Measurements from ENCODE around the gene FILIP1.

The FILIP1 gene

DNA sequence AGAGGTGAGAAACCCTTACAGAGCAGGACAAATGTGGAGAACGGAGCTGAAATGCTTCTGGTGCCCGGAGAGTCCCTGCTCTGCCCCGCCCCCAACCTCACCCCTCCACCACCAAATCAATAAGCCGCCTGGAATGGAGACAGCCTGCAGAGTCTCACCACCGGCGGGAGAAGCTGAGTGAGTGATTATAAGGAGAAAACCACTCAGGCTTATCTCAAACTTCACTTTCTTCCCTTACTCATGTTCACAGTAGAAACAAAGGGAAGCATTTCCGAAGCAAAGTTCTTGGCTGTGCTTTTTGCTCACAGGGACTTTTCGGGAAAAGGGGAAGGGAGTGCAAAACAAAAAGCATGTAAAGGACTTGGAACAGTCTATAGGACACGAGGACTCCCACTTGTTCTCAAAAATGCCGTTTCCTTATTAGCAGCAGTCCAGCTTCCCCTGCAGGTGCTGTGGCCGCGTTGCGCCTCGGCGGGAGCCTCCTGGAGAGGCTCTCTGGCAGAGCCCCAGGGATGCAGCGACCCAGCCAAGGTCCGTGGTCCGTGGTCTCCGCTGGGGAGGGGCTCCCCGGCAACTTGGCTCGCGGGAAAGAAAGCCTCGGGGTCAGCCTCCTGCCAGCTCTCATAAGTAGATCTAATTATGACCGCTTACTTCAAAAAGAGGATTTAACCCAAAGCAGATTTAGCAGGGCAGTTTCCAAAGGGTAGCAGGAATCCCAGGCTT lies 144.2 kb downstream of the FILIP1 start:
- DNase-seq (ENCODE audit: low read depth) = no peak
- no peak overlapping the region for H3K4me3 ChIP-seq (ENCODE audit: low read depth, low read length)
- TF ChIP-seq, protein P1, sequence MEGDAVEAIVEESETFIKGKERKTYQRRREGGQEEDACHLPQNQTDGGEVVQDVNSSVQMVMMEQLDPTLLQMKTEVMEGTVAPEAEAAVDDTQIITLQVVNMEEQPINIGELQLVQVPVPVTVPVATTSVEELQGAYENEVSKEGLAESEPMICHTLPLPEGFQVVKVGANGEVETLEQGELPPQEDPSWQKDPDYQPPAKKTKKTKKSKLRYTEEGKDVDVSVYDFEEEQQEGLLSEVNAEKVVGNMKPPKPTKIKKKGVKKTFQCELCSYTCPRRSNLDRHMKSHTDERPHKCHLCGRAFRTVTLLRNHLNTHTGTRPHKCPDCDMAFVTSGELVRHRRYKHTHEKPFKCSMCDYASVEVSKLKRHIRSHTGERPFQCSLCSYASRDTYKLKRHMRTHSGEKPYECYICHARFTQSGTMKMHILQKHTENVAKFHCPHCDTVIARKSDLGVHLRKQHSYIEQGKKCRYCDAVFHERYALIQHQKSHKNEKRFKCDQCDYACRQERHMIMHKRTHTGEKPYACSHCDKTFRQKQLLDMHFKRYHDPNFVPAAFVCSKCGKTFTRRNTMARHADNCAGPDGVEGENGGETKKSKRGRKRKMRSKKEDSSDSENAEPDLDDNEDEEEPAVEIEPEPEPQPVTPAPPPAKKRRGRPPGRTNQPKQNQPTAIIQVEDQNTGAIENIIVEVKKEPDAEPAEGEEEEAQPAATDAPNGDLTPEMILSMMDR (IDR thresholded peaks at IDR 0.05; ENCODE audit: control insufficient read depth, extremely low read depth, insufficient read depth) = no peak

DNA sequence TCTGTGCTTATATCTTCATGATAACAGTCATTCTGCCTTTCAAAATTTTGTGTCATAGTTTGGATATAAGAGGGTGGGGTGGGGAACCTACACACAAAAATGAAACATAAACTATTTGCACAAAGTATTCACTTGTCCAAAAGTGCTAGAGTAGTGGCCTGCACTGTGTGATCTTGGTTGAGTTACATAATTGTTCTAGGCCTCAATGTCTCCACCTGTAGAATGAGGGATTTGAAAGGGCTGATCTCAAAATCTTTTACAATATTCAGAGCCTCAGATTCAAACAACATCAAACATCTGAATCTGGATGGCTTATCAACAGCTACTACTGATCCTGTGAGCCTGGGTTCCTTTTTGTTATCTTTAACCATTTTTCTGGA lies 144.7 kb downstream of the FILIP1 start:
- no peak for DNase-seq (ENCODE audit: low read depth)
- no peak overlapping the region for H3K4me3 ChIP-seq (ENCODE audit: low read depth, low read length)
- TF ChIP-seq, protein P1 (IDR thresholded peaks at IDR 0.05; ENCODE audit: control insufficient read depth, extremely low read depth, insufficient read depth) = no peak

DNA sequence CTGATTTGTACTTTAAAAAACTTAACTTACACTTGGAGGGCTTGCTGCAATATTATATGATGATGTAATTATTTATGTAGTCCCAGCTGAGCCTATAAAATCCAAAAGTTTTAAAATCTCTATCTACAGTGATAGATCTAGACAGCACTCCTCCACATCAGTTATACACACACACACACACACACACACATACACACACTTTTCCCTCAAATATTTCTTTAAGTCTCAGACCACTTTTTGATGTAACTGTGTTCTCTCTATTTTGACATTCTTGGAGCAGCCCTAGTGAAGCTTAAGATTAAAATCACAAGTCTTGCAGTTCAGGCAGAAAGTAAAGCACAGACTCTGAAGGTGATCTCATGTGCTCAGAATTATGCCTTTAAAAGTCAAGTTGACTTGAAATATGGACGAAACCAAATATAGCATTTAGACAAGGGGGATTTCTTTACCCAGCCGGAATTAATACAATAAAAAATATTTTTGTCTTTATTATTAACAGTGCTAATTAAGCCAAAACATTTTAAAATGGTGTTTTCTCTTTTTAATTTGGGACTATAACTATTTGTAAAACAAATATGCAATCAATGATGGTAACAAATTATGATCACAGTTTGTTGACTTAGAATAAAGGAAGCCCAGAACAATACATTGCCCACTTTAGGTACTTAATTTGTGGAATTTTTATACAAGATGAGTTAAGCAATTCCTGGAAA lies 145.5 kb downstream of the FILIP1 start:
- no peak overlapping the region for H3K4me3 ChIP-seq (ENCODE audit: low read depth, low read length)
- no peak for DNase-seq (ENCODE audit: low read depth)
- TF ChIP-seq, protein P1 (IDR thresholded peaks at IDR 0.05; ENCODE audit: control insufficient read depth, extremely low read depth, insufficient read depth) = no peak

DNA sequence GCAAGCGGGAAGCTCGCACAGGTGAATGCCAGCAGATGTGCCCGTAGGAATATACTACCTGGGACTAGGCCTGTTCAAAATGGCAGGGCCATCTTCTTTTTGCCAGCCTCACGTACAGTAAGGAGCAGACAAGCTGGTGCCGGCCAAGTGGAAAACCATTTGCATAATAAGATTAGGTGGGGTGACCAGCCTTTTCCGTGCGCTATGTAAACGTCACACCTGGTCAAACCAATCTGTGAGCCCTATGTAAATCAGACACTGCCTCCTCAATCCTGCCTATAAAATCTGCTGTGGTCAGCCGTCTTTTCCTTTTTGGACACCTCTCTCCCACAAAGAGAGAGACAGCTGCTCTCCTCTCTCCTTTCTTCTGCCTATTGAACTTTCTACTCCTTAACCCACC lies 148.2 kb downstream of the FILIP1 start:
- H3K4me3 ChIP-seq (ENCODE audit: low read depth, low read length) = no peak overlapping the region
- TF ChIP-seq, protein P1 (IDR thresholded peaks at IDR 0.05; ENCODE audit: control insufficient read depth, extremely low read depth, insufficient read depth) = no peak
- DNase-seq (ENCODE audit: low read depth) = no peak

DNA sequence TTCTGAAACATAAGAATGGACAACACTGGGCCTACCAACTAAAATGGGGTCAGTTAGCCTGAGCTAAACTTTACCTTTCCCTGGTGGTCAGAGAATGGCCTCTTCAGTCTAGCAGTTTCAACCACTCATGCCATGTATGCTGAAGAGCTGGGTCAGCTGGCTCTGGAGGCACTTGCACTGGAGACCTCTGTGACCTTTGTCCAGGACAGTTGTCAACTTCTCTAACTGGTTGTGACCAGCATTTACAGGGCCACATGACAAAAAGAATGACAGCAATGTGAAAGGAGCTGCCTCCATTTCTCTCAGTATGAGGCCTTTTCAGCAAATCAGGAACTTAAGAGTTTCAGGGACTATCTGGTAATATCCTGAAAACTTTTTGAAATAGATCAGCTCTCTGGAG lies 149.1 kb downstream of the FILIP1 start:
- no peak overlapping the region for H3K4me3 ChIP-seq (ENCODE audit: low read depth, low read length)
- DNase-seq (ENCODE audit: low read depth) = no peak
- TF ChIP-seq, protein P1 (IDR thresholded peaks at IDR 0.05; ENCODE audit: control insufficient read depth, extremely low read depth, insufficient read depth) = no peak

DNA sequence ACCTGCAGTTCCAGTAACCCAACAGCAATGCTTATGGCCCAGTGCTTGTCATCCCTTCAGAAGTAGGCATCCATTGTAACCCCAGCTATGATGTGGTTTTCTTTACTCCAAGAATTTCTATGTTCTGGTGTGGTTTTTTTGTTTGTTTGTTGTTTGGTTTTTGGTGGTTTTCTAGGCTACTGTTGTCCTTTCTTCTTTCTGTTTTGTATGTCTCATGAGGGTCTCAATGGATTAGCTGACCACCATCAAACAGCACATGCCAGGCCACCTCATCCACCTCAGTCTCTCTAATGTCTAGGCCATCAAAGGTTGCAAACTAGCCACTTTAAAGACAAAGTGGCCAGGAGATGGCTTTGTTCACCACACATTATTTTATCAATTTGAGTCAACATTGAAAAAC lies 149.6 kb downstream of the FILIP1 start:
- TF ChIP-seq, protein P1 (IDR thresholded peaks at IDR 0.05; ENCODE audit: control insufficient read depth, extremely low read depth, insufficient read depth) = no peak
- no peak for DNase-seq (ENCODE audit: low read depth)
- H3K4me3 ChIP-seq (ENCODE audit: low read depth, low read length) = no peak overlapping the region

Measured in LNCaP clone FGC (cell line).